Measurements from ENCODE around the gene COL23A1.

Gene COL23A1

DNA sequence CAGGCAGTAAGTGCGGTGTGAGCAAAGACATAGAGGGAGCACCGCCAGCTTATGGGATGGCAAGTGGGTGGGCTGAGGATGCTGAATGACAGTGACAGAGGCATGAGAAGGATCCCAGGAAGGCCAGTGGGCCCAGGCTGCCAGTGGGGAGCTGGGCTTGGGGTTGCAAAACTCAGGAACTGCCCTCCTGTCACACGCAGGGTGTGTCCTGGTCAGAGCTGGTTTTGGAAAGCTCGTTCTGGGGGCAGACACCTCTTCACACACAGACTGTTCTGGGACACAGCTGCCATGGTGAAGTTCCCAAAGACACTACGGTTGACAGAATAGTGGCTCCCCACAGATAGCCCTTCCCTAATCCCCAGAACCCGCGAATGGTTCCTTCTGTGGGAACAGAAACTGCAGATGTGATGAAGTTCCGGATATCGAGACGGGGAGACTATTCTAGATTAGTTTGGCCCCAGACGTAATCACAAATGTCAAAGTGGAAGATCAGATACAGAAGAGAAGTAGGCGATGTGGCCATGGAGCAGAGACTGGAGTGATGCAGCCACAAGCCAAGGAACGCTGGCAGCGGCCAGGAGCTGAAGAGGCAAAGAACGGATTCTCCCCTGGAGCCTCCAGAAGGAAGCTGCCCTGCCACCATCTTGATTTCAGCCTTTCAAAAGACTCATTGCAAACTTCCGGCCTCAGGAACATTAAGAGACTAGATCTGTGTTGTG lies 159.0 kb downstream of the COL23A1 start:
- DNase-seq, result no peak

- DNase-seq, result no peak
Measured at GRCh38 chr5:178430186-178431062, 159.8 kb downstream of the COL23A1 start.

- DNase-seq, result no peak
Measured at GRCh38 chr5:178429491-178430185, 160.6 kb downstream of the COL23A1 start.

DNA sequence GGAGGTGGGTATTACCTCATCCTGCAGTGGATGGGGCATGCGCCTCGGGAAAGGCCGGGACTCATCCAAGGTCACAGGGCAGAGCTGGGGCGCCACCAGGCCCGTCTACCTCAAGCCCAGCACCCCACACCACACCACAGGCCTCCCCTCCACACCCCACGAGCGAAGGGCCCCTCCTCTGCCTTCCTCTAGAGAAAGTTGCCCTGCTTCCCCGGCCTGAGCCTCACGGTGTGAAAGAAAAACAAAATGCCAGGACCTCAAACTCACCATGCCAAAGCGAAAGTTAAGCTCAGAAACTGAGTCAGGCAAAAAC lies 161.1 kb downstream of the COL23A1 start:
- no peak for DNase-seq

- DNase-seq, result no peak
Measured at GRCh38 chr5:178428341-178429155, 161.6 kb downstream of the COL23A1 start.

GRCh38 chr5:178427576-178428197 lies 162.5 kb downstream of the COL23A1 start:
- no peak for DNase-seq

DNA sequence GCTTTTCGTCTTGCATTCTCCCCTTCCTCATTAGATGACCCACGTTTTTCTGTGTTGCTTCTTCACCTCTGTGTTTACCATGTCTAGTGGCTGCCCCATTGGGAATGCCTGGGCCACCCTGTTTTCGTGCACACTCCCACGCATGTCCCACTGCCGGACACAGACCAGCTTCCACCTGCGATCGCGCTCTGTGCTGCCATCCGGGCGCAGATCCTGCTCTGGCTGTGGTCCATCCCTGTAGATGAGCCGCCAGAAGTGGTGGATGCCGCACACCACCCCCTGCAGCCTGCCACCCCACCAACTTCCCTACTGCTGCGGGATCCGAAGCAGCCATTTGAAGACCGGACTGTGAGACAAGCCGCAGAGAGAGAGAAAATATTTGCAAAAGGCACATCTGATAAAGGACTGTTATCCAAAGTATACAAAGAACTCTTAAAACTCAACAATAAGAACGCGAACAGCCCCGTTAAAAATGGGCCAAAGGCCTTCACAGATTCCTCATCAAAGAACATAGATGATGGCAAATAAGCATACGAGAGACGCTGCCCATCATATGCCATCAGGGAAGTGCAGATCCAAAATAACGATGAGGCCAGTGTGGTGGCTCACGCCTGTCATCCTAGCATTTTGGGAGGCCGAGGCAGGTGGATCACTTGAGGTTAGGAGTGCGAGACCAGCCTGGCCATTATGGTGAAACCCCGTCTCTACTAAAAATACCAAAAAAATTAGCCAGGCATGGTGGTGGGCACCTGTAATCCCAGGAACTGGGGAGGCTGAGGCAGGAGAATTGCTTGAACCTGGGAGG lies 163.7 kb downstream of the COL23A1 start:
- DNase-seq, result no peak

GRCh38 chr5:178425621-178426068 lies 164.5 kb downstream of the COL23A1 start:
- DNase-seq, result no peak

- no peak for DNase-seq
Measured at GRCh38 chr5:178424810-178425177, 165.4 kb downstream of the COL23A1 start.

DNA sequence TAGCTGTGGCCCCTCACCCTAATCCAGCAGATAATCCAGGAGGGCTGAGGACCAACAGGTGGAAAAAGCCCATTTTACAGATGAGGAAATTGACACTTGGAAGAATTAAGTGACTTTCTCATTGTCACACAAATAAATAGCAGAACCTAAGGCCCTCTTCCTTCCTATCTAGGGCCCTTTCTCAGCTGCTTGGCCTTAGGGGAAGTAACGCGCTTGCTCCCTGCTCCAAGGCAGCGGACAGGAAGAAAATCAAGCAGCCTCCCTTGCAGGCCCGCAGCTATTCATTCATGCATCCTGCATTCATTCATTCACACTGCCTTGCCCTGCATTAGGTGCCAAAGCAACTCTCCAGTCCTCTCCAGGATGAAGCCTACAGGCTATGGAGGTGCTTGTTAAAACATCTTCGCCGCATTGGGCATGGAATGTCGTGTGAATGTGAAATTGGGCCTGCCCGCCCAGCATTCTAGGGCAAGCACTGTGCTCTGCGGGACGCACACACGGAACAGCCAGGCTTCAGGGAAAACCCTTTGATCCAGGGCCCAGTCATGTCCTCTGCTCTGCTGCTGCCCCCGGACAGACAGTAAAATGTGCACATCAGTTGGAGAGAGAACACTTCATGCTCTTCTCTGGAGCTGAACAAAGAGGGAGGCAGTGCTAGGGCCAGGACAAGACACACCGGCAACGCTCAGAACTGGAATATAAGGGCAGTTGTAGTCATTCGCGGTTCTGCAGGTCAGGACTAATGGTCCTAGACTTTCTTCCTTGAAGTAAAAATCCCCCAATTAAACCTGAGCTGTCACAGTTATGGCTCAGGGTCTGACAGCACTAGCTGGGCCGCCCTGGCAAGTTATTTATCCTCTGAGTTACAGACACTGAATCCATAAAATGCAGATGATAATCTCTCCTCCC lies 166.0 kb downstream of the COL23A1 start:
- DNase-seq, result no peak

DNA sequence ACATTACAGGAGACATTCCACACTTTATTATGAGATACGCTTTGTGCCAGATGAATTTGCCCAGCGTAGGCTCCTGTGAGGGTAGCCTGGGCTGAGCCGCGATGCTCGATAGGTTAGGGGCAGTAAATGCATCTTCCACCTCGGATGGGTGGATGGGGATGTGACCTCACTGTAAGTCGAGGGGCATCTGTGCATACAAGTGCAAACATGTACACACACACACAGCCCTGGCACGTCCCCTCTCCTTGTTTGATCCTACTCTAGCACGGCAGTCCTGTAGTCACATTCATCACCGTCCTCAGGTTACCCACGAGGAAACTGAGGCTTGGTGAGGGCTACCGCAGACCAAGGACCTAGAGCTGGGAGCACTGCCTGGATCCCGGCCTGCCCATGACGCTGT lies 166.8 kb downstream of the COL23A1 start:
- DNase-seq, result no peak

DNA sequence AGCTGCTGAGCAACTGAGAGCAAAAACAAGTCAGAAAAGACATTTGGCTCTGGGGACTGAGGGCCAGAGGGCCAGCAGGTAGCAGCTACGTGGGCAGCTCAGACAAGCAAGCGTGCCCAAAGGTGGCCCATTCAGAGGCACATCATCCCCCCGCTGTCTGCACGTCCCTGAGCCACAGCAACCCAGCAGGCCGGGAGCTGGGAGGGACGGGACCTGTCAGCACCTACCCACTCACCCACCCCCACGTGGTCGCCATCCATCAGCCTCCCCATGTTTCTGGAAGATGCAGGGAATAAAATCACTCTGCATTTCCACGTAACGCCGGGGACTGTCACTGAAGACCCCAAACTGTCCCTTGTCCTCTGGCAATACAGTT lies 167.8 kb downstream of the COL23A1 start:
- DNase-seq, result no peak

GRCh38 chr5:178421699-178422399 lies 168.3 kb downstream of the COL23A1 start:
- no peak for DNase-seq

- no peak for DNase-seq
Measured at GRCh38 chr5:178421128-178421527, 169.1 kb downstream of the COL23A1 start.

- no peak for DNase-seq
Measured at GRCh38 chr5:178420354-178420781, 169.8 kb downstream of the COL23A1 start.

DNA sequence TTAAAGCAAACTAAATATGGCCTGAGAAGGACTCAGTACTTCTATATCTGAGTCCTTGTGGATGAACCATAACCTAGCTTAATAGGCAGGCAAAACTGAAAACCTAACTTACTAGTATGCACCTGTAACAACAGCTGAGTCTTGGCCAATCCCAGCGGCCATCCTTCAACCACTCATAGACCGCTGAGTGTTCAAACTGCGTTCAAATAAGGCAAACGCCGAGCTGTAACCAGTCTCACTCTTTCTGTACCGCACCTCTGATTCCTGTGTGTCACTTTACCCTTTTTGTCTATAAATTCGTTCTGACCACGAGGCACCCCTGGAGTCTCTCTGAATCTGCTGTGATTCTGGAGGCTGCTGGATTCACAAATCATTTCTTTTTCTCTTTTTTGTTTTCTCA lies 170.5 kb downstream of the COL23A1 start:
- no peak for DNase-seq

DNA sequence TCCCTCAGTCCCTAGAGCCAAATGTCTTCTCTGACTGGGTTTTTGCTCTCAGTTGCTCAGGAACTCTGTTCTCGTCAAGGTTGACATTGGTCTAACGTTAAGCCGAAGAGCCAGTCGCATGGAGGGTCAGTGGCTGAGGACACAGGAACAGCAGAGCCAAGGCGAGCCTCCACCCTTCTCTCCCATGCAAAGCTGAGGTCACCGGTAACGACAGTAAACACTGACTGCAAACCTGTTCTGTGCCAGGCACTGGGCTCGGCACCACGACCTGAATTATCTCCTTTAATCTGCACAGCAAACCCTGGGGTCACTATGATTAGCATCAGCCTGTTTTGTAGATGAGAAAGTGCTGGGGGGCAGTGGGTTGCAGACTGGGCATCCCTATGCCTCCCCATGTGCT lies 171.0 kb downstream of the COL23A1 start:
- DNase-seq, result no peak

DNA sequence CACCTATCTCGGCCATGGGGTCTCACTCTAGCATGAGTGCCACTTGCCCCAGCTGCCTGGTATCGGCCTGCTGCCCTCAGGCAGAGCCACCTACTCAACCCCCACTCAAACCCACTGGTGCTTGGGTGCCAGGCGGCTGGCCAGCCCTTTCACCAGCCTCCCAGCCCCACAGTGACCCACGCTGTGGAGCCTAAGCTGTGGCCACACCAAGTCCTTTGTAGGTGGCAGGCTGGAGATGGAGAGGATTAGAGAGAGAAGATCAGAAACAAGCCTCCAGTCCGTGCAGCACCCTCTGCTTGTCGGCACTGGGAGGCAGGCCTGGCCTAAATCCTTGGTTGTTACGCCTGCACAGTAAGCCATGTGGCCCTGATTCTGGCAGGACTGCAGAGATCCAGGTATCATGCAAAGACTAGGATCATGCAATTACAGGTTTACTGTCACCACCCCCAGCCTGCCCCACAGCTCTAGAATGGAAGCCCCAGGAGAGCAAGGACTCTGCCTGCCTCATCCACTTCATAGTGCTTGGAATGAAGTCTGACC lies 171.7 kb downstream of the COL23A1 start:
- no peak for DNase-seq

DNA sequence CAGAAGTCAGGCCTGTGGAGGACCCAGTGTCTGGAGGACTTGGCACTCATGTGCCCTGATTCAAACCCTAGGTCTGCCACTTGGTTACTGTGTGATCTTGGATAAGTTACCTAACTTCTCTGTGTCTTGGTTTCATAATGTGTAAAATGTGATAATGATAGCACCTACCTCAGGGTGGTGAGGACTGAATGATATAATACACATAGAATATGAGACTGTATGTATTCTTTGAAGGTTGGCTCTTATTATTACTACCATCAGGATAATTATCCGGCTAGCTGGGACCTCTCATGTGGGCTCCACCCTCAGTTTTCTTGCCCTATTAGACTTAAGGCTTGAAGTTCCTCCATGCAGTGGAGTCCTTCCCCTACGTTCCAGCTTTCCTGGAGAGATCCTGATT lies 172.2 kb downstream of the COL23A1 start:
- DNase-seq, result no peak
